ENCODE results near the gene SH3RF3. TPM values are rescaled to one million over a fixed set of nuclear protein-coding genes. Genes with fewer than 3 reads are reported as not detected.

Gene SH3RF3
- total RNA-seq, 1 experiment from 2014 or later, result 0.98 TPM

DNA sequence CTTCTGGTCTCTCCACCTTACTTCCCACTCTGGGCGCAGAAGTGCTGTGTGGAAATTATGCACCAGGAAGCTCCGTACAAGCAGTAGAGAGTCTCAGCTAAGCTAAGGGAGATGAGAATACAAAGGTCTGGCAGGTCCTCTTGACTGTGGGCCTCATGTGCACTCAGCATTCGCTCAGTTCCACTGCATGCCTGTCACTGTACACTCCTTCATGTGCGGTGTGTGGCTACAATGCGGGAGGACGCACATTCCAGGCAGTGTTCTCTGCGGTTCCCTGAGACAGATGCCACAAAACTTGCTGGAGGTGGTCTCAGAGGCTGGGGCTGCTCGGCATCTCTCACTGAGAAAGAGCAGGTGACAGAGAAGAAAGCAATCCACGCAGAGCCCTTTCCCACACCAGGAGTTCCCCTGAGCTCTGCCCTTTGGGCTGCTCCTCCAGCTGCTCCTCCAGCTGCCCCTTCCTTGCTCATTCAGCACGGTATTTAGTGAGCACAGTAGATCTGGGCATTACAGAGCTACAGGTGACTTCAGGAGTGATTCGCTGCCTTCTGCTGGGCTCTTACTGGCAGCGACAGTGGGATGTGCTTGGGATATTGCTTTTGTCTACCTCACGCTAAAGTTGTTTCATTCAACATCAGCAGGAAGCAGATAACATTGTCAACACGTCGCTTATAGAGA is 176.6 kb downstream of the SH3RF3 start:
- Histone ChIP-seq H3K27me3 (replicated peaks; ENCODE audit: control insufficient read depth, insufficient read depth, low read length) (no peaks in the 10 kb centered on the region), H3K4me1 (no peaks in the 10 kb centered on the region), H3K36me3 (ENCODE audit: control insufficient read depth, insufficient read depth, low read length) (no peaks in the 10 kb centered on the region), H3K4me3 (ENCODE audit: low read depth, low read length) (no peak overlapping the region), H3K9me3 (no peaks in the 10 kb centered on the region)
- intact Hi-C loops (cut with micrococcal nuclease; ENCODE audit: unreplicated experiment), result no loop called here
- no peak overlapping the region for H3K27ac Mint-ChIP-seq (ENCODE audit: unreplicated experiment)
- no TSS peak for BruUV-seq (replicated peaks)
- no peaks in the 10 kb centered on the region for H3K9me3 Mint-ChIP-seq (ENCODE audit: unreplicated experiment)
- no peak overlapping the region for H3K4me3 Mint-ChIP-seq (ENCODE audit: unreplicated experiment)
- ChIA-PET POLR2A (no interaction called here), CTCF (no interaction called here)
- no peak for DNase-seq
- no peaks in the 10 kb centered on the region for H3K4me1 Mint-ChIP-seq (ENCODE audit: low read depth, unreplicated experiment)
- TF ChIP-seq, protein P1, sequence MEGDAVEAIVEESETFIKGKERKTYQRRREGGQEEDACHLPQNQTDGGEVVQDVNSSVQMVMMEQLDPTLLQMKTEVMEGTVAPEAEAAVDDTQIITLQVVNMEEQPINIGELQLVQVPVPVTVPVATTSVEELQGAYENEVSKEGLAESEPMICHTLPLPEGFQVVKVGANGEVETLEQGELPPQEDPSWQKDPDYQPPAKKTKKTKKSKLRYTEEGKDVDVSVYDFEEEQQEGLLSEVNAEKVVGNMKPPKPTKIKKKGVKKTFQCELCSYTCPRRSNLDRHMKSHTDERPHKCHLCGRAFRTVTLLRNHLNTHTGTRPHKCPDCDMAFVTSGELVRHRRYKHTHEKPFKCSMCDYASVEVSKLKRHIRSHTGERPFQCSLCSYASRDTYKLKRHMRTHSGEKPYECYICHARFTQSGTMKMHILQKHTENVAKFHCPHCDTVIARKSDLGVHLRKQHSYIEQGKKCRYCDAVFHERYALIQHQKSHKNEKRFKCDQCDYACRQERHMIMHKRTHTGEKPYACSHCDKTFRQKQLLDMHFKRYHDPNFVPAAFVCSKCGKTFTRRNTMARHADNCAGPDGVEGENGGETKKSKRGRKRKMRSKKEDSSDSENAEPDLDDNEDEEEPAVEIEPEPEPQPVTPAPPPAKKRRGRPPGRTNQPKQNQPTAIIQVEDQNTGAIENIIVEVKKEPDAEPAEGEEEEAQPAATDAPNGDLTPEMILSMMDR (IDR thresholded peaks at IDR 0.05; ENCODE audit: insufficient read depth in 1 of 2, low read depth in 1 of 2, low read length in 1 of 2, severe bottlenecking in 1 of 2, unreplicated experiment in 1 of 2), result no peak
- peaks cover 14% of the 10 kb centered on the region for H3K27me3 Mint-ChIP-seq (ENCODE audit: insufficient read depth, unreplicated experiment)
- no peaks in the 10 kb centered on the region for H3K36me3 Mint-ChIP-seq (ENCODE audit: insufficient read depth, unreplicated experiment)

DNA sequence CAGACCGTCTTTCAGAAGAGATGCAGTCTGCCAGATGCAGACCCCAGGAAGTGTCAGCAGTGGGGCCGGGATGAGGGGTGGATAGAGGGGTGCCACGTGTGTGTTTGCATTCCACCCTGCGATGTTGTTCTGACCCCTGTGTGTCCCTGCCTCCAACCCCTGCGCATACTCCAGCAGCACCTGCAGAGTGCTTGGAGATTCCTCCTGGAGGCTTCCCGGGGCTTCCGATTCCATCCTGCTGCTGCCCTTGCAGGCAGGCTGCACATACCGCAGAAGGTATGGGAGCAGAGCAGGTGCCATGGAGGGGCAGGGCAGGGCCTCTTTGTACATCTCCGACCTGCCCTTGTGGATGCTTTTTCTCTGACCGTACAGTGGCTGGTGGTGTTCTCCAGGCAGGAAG is 177.2 kb downstream of the SH3RF3 start:
- TF ChIP-seq, protein P1 (IDR thresholded peaks at IDR 0.05; ENCODE audit: insufficient read depth in 1 of 2, low read depth in 1 of 2, low read length in 1 of 2, severe bottlenecking in 1 of 2, unreplicated experiment in 1 of 2), result no peak
- BruUV-seq (replicated peaks), result no TSS peak
- H3K4me3 ChIP-seq (ENCODE audit: low read depth, low read length), result no peak overlapping the region
- Mint-ChIP-seq H3K9me3 (ENCODE audit: unreplicated experiment) (no peaks in the 10 kb centered on the region), H3K36me3 (ENCODE audit: insufficient read depth, unreplicated experiment) (no peaks in the 10 kb centered on the region), H3K4me3 (ENCODE audit: unreplicated experiment) (no peak overlapping the region), H3K4me1 (ENCODE audit: low read depth, unreplicated experiment) (no peaks in the 10 kb centered on the region), H3K27me3 (ENCODE audit: insufficient read depth, unreplicated experiment) (peaks cover 14% of the 10 kb centered on the region), H3K27ac (ENCODE audit: unreplicated experiment) (no peak overlapping the region)
- ChIA-PET CTCF (no interaction called here), POLR2A (no interaction called here)
- intact Hi-C loops (cut with micrococcal nuclease; ENCODE audit: unreplicated experiment), result no loop called here
- no peaks in the 10 kb centered on the region for H3K27me3 ChIP-seq (replicated peaks; ENCODE audit: control insufficient read depth, insufficient read depth, low read length)
- H3K36me3 ChIP-seq (ENCODE audit: control insufficient read depth, insufficient read depth, low read length), result no peaks in the 10 kb centered on the region
- no peaks in the 10 kb centered on the region for H3K9me3 ChIP-seq
- DNase-seq, result no peak
- H3K4me1 ChIP-seq, result no peaks in the 10 kb centered on the region

DNA sequence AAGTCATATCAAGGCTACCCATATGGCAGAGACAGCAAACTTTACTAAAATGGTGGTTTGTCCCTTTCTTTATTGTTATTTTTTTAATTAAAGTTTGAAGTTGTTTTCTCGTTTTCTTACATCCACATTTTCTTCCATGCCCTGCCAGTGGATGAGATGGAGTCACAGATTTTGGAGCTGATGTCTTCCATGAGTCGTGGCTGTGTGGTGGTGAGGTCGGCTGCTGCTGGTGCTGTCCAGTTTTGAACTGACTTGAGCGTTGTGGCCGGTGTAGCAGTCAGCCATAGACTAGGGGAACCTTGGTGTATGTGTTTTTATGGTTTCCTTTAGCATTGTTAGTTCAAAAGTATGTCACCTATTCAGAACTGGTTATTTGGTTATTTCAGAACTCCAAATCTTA is 182.8 kb downstream of the SH3RF3 start:
- no peaks in the 10 kb centered on the region for H3K9me3 Mint-ChIP-seq (ENCODE audit: unreplicated experiment)
- H3K4me3 Mint-ChIP-seq (ENCODE audit: unreplicated experiment), result no peak overlapping the region
- Histone ChIP-seq H3K36me3 (ENCODE audit: control insufficient read depth, insufficient read depth, low read length) (no peaks in the 10 kb centered on the region), H3K27me3 (replicated peaks; ENCODE audit: control insufficient read depth, insufficient read depth, low read length) (no peaks in the 10 kb centered on the region; the same call in 1 of the 2 replicates), H3K9me3 (no peaks in the 10 kb centered on the region), H3K4me3 (ENCODE audit: low read depth, low read length) (no peak overlapping the region), H3K4me1 (no peaks in the 10 kb centered on the region)
- peaks cover 13% of the 10 kb centered on the region for H3K27me3 Mint-ChIP-seq (ENCODE audit: insufficient read depth, unreplicated experiment)
- no TSS peak for BruUV-seq (replicated peaks)
- H3K36me3 Mint-ChIP-seq (ENCODE audit: insufficient read depth, unreplicated experiment), result no peaks in the 10 kb centered on the region
- no peak overlapping the region for H3K27ac Mint-ChIP-seq (ENCODE audit: unreplicated experiment)
- TF ChIP-seq, protein P1 (IDR thresholded peaks at IDR 0.05; ENCODE audit: insufficient read depth in 1 of 2, low read depth in 1 of 2, low read length in 1 of 2, severe bottlenecking in 1 of 2, unreplicated experiment in 1 of 2), result no peak
- no peak for DNase-seq
- ChIA-PET CTCF (interaction anchor here (0.6 kb wide), 1 partner anchor 172 kb away, joined by 10 read pairs; no protein-coding TSS in a partner anchor), POLR2A (interaction anchor here (0.7 kb wide), 1 partner anchor 22 kb away, joined by 3 read pairs; no protein-coding TSS in a partner anchor)
- intact Hi-C loops (cut with micrococcal nuclease; ENCODE audit: unreplicated experiment), result no loop called here
- H3K4me1 Mint-ChIP-seq (ENCODE audit: low read depth, unreplicated experiment), result no peaks in the 10 kb centered on the region

Data from Caco-2 (cell line).